Measurements from ENCODE around the gene STX17. TPM values are rescaled to one million over a fixed set of nuclear protein-coding genes. Genes with fewer than 3 reads are reported as not detected.

Gene STX17
- total and polyA plus RNA-seq, 2 experiments from 2014 or later, result 17.6 to 26.7 TPM

DNA sequence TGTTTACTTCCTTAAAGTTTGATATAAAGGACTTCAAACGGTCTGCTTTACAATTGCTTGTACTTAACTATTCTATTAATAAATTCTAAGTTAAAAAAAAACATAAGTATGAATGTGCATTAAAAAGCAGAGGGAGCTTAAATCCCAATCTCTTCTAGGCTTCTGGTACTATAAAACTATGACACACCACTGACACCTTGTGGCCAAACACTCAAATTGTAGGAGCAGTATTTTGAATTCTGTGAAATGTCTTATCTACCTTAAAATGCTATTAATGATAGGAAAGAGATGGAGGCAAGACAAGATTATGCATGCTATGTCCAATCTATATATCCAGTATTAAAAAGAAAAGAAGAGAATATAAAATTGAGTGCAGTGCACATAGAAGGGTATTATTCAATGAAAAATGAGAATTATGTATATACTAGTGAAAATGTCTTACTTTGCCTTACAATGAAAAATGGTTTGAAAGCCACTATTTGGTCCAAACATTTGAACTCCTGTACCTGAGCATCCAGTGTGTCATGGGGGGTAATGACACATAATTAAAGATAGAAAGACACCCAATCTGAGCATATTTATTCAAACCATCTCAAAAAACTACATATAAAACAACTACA is 104.7 kb downstream of the STX17 start:
- no peaks in the 10 kb centered on the region for H3K36me3 ChIP-seq (replicated peaks; ENCODE audit: insufficient read depth, low read depth)
- 38% methylated on average over 1 of the region's 1 CpG for WGBS (ENCODE audit: low lambda C conversion rate, missing lambda C conversion rate)
- DNase-seq (ENCODE audit: low spot score), result peak; percentile 47

DNA sequence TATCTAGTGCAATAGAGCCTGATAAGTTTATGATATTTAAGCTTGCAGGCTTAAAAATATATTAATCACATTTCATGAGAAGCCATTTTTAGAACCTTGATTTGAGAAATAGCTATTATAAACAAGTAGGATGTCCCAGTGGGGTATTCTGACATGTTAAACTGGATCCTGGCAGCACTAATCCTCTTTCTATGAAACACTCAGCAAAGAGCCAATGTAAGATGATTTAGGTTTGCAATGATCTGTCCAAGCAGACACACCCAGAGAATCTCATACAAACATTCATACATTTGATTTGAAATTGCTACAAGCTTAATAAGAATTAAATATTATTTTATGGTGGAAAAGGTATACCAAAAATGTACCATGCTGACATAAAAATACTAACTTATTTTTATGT is 105.8 kb downstream of the STX17 start:
- Histone ChIP-seq H3K4me2 (no peak overlapping the region), H3K4me3 (no peak overlapping the region), H3K27ac (no peak overlapping the region), H3K79me2 (no peaks in the 10 kb centered on the region), H3K36me3 (replicated peaks; ENCODE audit: insufficient read depth, low read depth) (no peaks in the 10 kb centered on the region), H3K9me3 (ENCODE audit: low read depth) (no peaks in the 10 kb centered on the region), H3K9me2 (replicated peaks; ENCODE audit: insufficient read depth) (no peaks in the 10 kb centered on the region), H3K27me3 (no peaks in the 10 kb centered on the region), H3K4me1 (ENCODE audit: insufficient read depth) (no peaks in the 10 kb centered on the region), H2AFZ (no peak overlapping the region), H4K20me1 (ENCODE audit: insufficient read depth, poor library complexity, severe bottlenecking) (no peaks in the 10 kb centered on the region)
- no peak for DNase-seq (ENCODE audit: low spot score)
- TF ChIP-seq EZH2phosphoT487 (IDR thresholded peaks at IDR 0.05; ENCODE audit: low read depth, severe bottlenecking, unreplicated experiment) (no peak), EZH2 (IDR thresholded peaks at IDR 0.05; ENCODE audit: borderline replicate concordance) (no peak)
- TF ChIP-seq, protein P1, sequence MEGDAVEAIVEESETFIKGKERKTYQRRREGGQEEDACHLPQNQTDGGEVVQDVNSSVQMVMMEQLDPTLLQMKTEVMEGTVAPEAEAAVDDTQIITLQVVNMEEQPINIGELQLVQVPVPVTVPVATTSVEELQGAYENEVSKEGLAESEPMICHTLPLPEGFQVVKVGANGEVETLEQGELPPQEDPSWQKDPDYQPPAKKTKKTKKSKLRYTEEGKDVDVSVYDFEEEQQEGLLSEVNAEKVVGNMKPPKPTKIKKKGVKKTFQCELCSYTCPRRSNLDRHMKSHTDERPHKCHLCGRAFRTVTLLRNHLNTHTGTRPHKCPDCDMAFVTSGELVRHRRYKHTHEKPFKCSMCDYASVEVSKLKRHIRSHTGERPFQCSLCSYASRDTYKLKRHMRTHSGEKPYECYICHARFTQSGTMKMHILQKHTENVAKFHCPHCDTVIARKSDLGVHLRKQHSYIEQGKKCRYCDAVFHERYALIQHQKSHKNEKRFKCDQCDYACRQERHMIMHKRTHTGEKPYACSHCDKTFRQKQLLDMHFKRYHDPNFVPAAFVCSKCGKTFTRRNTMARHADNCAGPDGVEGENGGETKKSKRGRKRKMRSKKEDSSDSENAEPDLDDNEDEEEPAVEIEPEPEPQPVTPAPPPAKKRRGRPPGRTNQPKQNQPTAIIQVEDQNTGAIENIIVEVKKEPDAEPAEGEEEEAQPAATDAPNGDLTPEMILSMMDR (IDR thresholded peaks at IDR 0.05; ENCODE audit: poor library complexity), result no peak

More for the DNA sequence above, 104.7 kb downstream of the STX17 start:
- H2AFZ ChIP-seq, result no peak overlapping the region
- TF ChIP-seq EZH2phosphoT487 (IDR thresholded peaks at IDR 0.05; ENCODE audit: low read depth, severe bottlenecking, unreplicated experiment), result no peak
- TF ChIP-seq, protein P1 (IDR thresholded peaks at IDR 0.05; ENCODE audit: poor library complexity), result peak; percentile 63
- no peak overlapping the region for H3K4me3 ChIP-seq
- no peak overlapping the region for H3K27ac ChIP-seq
- H3K27me3 ChIP-seq, result no peaks in the 10 kb centered on the region
- no peaks in the 10 kb centered on the region for H3K9me3 ChIP-seq (ENCODE audit: low read depth)
- no peaks in the 10 kb centered on the region for H3K4me1 ChIP-seq (ENCODE audit: insufficient read depth)
- no peaks in the 10 kb centered on the region for H3K79me2 ChIP-seq
- H4K20me1 ChIP-seq (ENCODE audit: insufficient read depth, poor library complexity, severe bottlenecking), result no peaks in the 10 kb centered on the region
- no peaks in the 10 kb centered on the region for H3K9me2 ChIP-seq (replicated peaks; ENCODE audit: insufficient read depth)
- H3K4me2 ChIP-seq, result no peak overlapping the region

DNA sequence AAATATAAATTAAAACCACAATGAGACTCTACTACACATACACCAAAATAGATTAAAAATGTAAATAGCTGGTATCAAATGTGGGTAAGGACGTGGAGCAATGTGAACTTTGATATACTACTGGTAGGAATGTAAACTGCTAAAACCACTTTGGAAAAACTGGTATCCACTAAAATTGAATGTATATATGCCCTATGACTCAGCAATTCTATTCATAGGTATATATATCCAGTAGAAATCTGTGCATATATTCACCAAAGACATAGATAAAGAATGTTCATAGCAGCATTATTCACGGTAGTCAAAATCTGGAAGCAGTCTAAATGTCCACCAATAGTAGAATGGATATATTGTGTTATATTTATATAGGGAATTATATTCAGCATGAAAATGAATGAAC is 107.1 kb downstream of the STX17 start:
- Histone ChIP-seq H3K27me3 (no peaks in the 10 kb centered on the region), H3K4me2 (no peak overlapping the region), H3K36me3 (replicated peaks; ENCODE audit: insufficient read depth, low read depth) (no peaks in the 10 kb centered on the region), H3K9me2 (replicated peaks; ENCODE audit: insufficient read depth) (no peaks in the 10 kb centered on the region), H3K9me3 (ENCODE audit: low read depth) (no peaks in the 10 kb centered on the region), H3K79me2 (no peaks in the 10 kb centered on the region), H2AFZ (no peak overlapping the region), H3K4me3 (no peak overlapping the region), H3K27ac (no peak overlapping the region), H4K20me1 (ENCODE audit: insufficient read depth, poor library complexity, severe bottlenecking) (no peaks in the 10 kb centered on the region), H3K4me1 (ENCODE audit: insufficient read depth) (no peaks in the 10 kb centered on the region)
- no peak for DNase-seq (ENCODE audit: low spot score)
- TF ChIP-seq EZH2 (IDR thresholded peaks at IDR 0.05; ENCODE audit: borderline replicate concordance), result no peak
- 85% methylated on average over 2 of the region's 2 CpGs for WGBS (ENCODE audit: low lambda C conversion rate, missing lambda C conversion rate)

DNA sequence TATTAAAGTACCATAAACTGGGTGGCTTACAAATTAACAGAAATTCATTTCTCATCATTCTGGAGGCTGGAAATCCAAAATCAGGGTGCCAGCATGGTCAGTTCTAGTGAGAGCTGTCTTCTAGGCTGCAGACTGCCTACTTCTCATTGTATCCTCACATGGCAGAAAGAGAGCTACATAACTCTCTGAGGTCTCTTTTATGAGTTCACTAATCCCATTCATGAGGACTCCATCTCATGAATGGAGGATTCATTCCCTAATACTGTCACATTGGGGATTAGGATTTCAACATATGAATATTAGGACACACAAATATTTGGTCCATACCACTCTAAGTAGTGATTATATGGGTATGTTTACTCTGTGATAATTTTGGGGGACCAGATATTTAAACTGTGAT is 108.4 kb downstream of the STX17 start:
- Histone ChIP-seq H3K27me3 (no peaks in the 10 kb centered on the region), H3K36me3 (replicated peaks; ENCODE audit: insufficient read depth, low read depth) (no peaks in the 10 kb centered on the region), H3K4me3 (no peak overlapping the region), H3K27ac (no peak overlapping the region), H3K79me2 (no peaks in the 10 kb centered on the region), H3K4me1 (ENCODE audit: insufficient read depth) (no peaks in the 10 kb centered on the region), H3K9me2 (replicated peaks; ENCODE audit: insufficient read depth) (no peaks in the 10 kb centered on the region), H2AFZ (no peak overlapping the region), H4K20me1 (ENCODE audit: insufficient read depth, poor library complexity, severe bottlenecking) (no peaks in the 10 kb centered on the region), H3K9me3 (ENCODE audit: low read depth) (no peaks in the 10 kb centered on the region), H3K4me2 (no peak overlapping the region)
- TF ChIP-seq, protein P1 (IDR thresholded peaks at IDR 0.05; ENCODE audit: poor library complexity), result no peak
- TF ChIP-seq EZH2 (IDR thresholded peaks at IDR 0.05; ENCODE audit: borderline replicate concordance) (no peak), EZH2phosphoT487 (IDR thresholded peaks at IDR 0.05; ENCODE audit: low read depth, severe bottlenecking, unreplicated experiment) (no peak)
- no peak for DNase-seq (ENCODE audit: low spot score)
